Panc1 (cell line): Measurements from ENCODE around the gene ZNF124. TPM values are rescaled to one million over a fixed set of nuclear protein-coding genes. Genes with fewer than 3 reads are reported as not detected.

Source experiments
- ATAC-seq: fragments of 200-7000 bp; cut with Tn5 transposase; 2 replicates; pipeline ENCODE4 v1.9.1; 2020; ENCODE audit warnings: mild to moderate bottlenecking, moderate library complexity
- BruUV-seq: library from RNA; stranded (reverse); fragments of 400-500 nt; replicated peaks from 2 replicates; lab custom pipeline; 2021; lab: Mats Ljungman, UMichigan
- CTCF ChIA-PET: fragments of 300-600 bp; sonication (Branson Sonifier 250); formaldehyde crosslinking; loops from one replicate; lab custom pipeline; 2022; ENCODE audit warnings: antibody characterized with exemption; lab: Charles Lee
- POLR2A ChIA-PET: fragments of 300-600 bp; sonication (Branson Sonifier 250); formaldehyde crosslinking; loops from one replicate; lab custom pipeline; 2022; ENCODE audit warnings: antibody characterized with exemption; lab: Charles Lee
- DNase-seq: peaks from one replicate; pipeline ENCODE4 v3.0.0-alpha.2; 2010; ENCODE audit warnings: low read depth, low spot score
- H3K27ac ChIP-seq: 2 replicates; pipeline ENCODE4 v1.5.1; 2011; ENCODE audit warnings: mild to moderate bottlenecking, low read length, inconsistent platforms
- H3K27me3 ChIP-seq: fragments of 200-500 bp; sonication (Bioruptor generic); 2 replicates; pipeline ENCODE4 v1.6.0; 2014; ENCODE audit warnings: low read length, inconsistent platforms; ENCODE audit not compliant: control insufficient read depth, insufficient read depth
- H3K36me3 ChIP-seq: fragments of 200-500 bp; sonication (Bioruptor generic); 2 replicates; pipeline ENCODE4 v1.5.1; 2014; ENCODE audit warnings: inconsistent platforms, mild to moderate bottlenecking, low read length, moderate library complexity; ENCODE audit not compliant: control insufficient read depth, insufficient read depth
- H3K4me1 ChIP-seq: 2 replicates; pipeline ENCODE4 v1.5.1; 2011; ENCODE audit warnings: inconsistent platforms, mild to moderate bottlenecking, low read length, moderate library complexity; ENCODE audit not compliant: control insufficient read depth, insufficient read depth
- H3K4me3 ChIP-seq, 2 experiments: 2 replicates each; pipeline ENCODE4 v1.5.1; 2011 to 2012; ENCODE audit warnings: low read depth in 2 of 2, low read length in 2 of 2, mild to moderate bottlenecking in 2 of 2, inconsistent platforms in 1 of 2, moderate library complexity in 1 of 2
- H3K9me3 ChIP-seq: fragments of 200-500 bp; sonication (Bioruptor generic); 2 replicates; pipeline ENCODE4 v1.5.1; 2014; ENCODE audit warnings: low read depth, mild to moderate bottlenecking, inconsistent platforms, low read length, moderate library complexity; ENCODE audit not compliant: control insufficient read depth, insufficient read depth
- CTCF ChIP-seq: fragments of 450-650 bp; IDR thresholded peaks from 2 replicates; pipeline ENCODE4 v1.5.1; 2017; ENCODE audit warnings: mild to moderate bottlenecking
- POLR2AphosphoS5 ChIP-seq: IDR thresholded peaks from 2 replicates; pipeline ENCODE4 v1.6.1; 2012; ENCODE audit warnings: mild to moderate bottlenecking, low read depth, low read length, moderate library complexity
- REST ChIP-seq, 2 experiments: IDR thresholded peaks; 2 replicates each; pipeline ENCODE4 v1.6.1; 2011 to 2012; ENCODE audit warnings: low read depth in 2 of 2, control low read depth in 1 of 2, low read length in 1 of 2, mild to moderate bottlenecking in 1 of 2, moderate library complexity in 1 of 2; ENCODE audit not compliant: insufficient read depth in 1 of 2
- SIN3A ChIP-seq: IDR thresholded peaks from 2 replicates; pipeline ENCODE4 v1.6.1; 2012; ENCODE audit warnings: low read depth, mild to moderate bottlenecking, low read length, moderate library complexity, borderline replicate concordance; ENCODE audit not compliant: insufficient read depth
- TCF7L2 ChIP-seq: IDR thresholded peaks from 2 replicates; pipeline ENCODE4 v1.6.1; 2011; ENCODE audit warnings: mild to moderate bottlenecking, low read depth, low read length, inconsistent platforms
- in situ Hi-C: cut with HindIII; loops from 2 replicates; pipeline ENCODE4 v1.10.0; 2016; ENCODE audit warnings: low sequenced_read_pairs, low pct_unique_long_range_greater_than_20kb
- intact Hi-C: fragments of 100-400 bp; cut with micrococcal nuclease; formaldehyde crosslinking; loops from one replicate; pipeline ENCODE4 v1.10.0; 2022; ENCODE audit not compliant: unreplicated experiment
- total RNA-seq: library from RNA; stranded (reverse); gene quantifications from one replicate; pipeline ENCODE4 v1.2.1, GENCODE V29; 2021; ENCODE audit not compliant: unreplicated experiment

ZNF124 gene
- total RNA-seq, 1 experiment from 2014 or later, result 18.6 TPM

- TF ChIP-seq POLR2AphosphoS5, result no peak
- no peak for TF ChIP-seq TCF7L2
- no peak for TF ChIP-seq SIN3A
- TF ChIP-seq REST (IDR thresholded peaks at IDR 0.05; ENCODE audit: insufficient read depth in 1 of 2, low read depth in 2 of 2, low read length in 1 of 2), result no peak
- no peak for TF ChIP-seq CTCF
- in situ Hi-C loops, result no loop called here
- POLR2A ChIA-PET, result no interaction called here
Observed at GRCh38 chr1:247182994-247183393, 11.2 kb upstream of the ZNF124 start.

GRCh38 chr1:247180581-247180980 lies 8.8 kb upstream of the ZNF124 start:
- ChIA-PET CTCF (no interaction called here), POLR2A (no interaction called here)
- no peak for TF ChIP-seq CTCF
- TF ChIP-seq SIN3A, result no peak
- TF ChIP-seq TCF7L2, result no peak
- no peak for TF ChIP-seq POLR2AphosphoS5
- no peak for TF ChIP-seq REST (IDR thresholded peaks at IDR 0.05; ENCODE audit: insufficient read depth in 1 of 2, low read depth in 2 of 2, low read length in 1 of 2)
- no peak overlapping the region for H3K27ac ChIP-seq
- BruUV-seq, result no TSS peak
- DNase-seq (no peak), ATAC-seq (no peak)
- H3K4me1 ChIP-seq, result no peaks in the 10 kb centered on the region
- intact Hi-C loops, result no loop called here
- in situ Hi-C loops, result no loop called here
- peaks cover 4% of the 10 kb centered on the region; the same call in 1 of the 2 replicates for H3K9me3 ChIP-seq
- no peaks in the 10 kb centered on the region for H3K27me3 ChIP-seq
- no peak overlapping the region for H3K4me3 ChIP-seq
- no peaks in the 10 kb centered on the region for H3K36me3 ChIP-seq

More at GRCh38 chr1:247182994-247183393, 11.2 kb upstream of the ZNF124 start:
- H3K4me3 ChIP-seq, result no peak overlapping the region
- peaks cover 23% of the 10 kb centered on the region for H3K9me3 ChIP-seq
- no peaks in the 10 kb centered on the region for H3K27me3 ChIP-seq
- ATAC-seq, result peak; percentile 48; the same call in 1 of the 2 replicates
- CTCF ChIA-PET, result no interaction called here
- no TSS peak for BruUV-seq
- no peak for DNase-seq
- intact Hi-C loops, result no loop called here
- no peak overlapping the region for H3K27ac ChIP-seq
- H3K4me1 ChIP-seq, result no peaks in the 10 kb centered on the region
- H3K36me3 ChIP-seq, result no peaks in the 10 kb centered on the region
